Amniotic stem cell (primary cell): ENCODE measurements around the gene ATF4.
A peak's percentile ranks its signal among the peaks of the same experiment; 100 is the strongest.

Source experiments
- DNase-seq: peaks from one replicate; lab custom pipeline; 2025; lab: John Stamatoyannopoulos, UW

Gene ATF4

GRCh38 chr22:39528681-39529486 is 8.5 kb downstream of the ATF4 start:
- DNase-seq: peak; percentile 68

GRCh38 chr22:39529487-39529851 is 9.1 kb downstream of the ATF4 start:
- DNase-seq: no peak

GRCh38 chr22:39530116-39530515 is 9.8 kb downstream of the ATF4 start:
- DNase-seq: no peak

GRCh38 chr22:39530692-39531331 is 10.4 kb downstream of the ATF4 start:
- DNase-seq: no peak

GRCh38 chr22:39532215-39533073 is 12.1 kb downstream of the ATF4 start, which contains the start of gene RPS19BP1:
Gene RPS19BP1, minus strand, starts transcription at chr22:39532748. Its CDS starts 10 bp downstream, at chr22:39532738.
- DNase-seq: peak; percentile 99

GRCh38 chr22:39534092-39534506 is 13.7 kb downstream of the ATF4 start:
- no peak for DNase-seq

GRCh38 chr22:39534591-39535356 is 14.4 kb downstream of the ATF4 start:
- no peak for DNase-seq

GRCh38 chr22:39535357-39535725 is 15.0 kb downstream of the ATF4 start:
- DNase-seq: no peak

GRCh38 chr22:39535831-39536449 is 15.6 kb downstream of the ATF4 start:
- no peak for DNase-seq

- no peak for DNase-seq
Measured at GRCh38 chr22:39536711-39537110, 16.3 kb downstream of the ATF4 start.

GRCh38 chr22:39537975-39538374 is 17.6 kb downstream of the ATF4 start:
- DNase-seq: no peak

- no peak for DNase-seq
Measured at GRCh38 chr22:39543095-39543494, 22.7 kb downstream of the ATF4 start.

GRCh38 chr22:39545386-39546365 is 25.3 kb downstream of the ATF4 start:
- DNase-seq: no peak

GRCh38 chr22:39546889-39547586 is 26.7 kb downstream of the ATF4 start:
- no peak for DNase-seq

GRCh38 chr22:39547587-39547947 is 27.2 kb downstream of the ATF4 start:
- no peak for DNase-seq

- DNase-seq: no peak
Measured at GRCh38 chr22:39553429-39553828, 33.1 kb downstream of the ATF4 start.

GRCh38 chr22:39554151-39554550 is 33.8 kb downstream of the ATF4 start:
- DNase-seq: no peak

- DNase-seq: no peak
Measured at GRCh38 chr22:39556970-39557841, 36.8 kb downstream of the ATF4 start.
